SKM-1 (cell line): ENCODE results near the gene JDP2.

ENCODE experiments used
- DNase-seq: peaks from one replicate; lab custom pipeline; 2025; ENCODE audit not compliant: unreplicated experiment; lab: John Stamatoyannopoulos, UW

Gene JDP2

DNA sequence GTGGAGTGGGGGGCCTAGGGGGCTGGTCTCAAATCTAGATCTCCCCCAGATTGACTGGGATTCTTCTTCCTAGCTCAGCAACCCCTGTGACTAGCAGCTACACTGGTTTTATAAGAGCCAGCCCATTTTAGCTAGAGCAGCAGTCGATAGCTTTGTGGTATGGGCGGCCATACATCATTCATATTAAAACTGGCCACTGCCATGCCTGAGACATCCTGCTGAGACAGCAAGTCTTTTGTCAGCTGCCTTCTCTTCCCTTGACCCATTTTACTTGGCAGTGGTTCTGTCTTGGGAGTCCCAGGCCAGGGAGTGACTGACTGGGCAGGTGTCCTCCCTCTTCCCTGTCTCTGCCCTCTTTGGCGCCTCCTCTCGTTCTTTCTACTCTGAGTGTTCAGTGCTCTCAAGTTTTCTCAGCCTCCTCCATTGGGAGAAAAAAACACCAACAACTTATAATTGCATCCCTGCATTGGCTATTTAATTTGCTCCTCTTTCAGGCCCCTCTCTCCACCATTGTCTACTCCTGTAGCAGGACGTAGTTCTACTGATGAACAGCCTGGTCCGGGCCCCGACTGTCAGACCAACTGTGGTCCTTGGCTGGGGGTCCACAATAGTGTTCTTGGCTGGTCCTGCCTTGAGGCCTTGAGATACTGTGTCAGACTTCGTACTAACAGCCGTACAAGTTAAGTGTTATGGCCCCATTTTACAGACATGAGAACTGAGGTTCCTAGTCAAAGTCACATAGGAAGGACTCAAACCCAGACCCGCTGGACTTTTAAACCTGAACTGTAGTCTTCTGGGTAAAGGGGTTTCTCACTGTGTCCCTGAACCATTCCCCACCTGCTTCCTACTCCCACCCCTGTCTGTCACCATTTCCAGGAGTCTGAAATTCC is 18.3 kb upstream of the JDP2 start:
- no peak for DNase-seq

DNA sequence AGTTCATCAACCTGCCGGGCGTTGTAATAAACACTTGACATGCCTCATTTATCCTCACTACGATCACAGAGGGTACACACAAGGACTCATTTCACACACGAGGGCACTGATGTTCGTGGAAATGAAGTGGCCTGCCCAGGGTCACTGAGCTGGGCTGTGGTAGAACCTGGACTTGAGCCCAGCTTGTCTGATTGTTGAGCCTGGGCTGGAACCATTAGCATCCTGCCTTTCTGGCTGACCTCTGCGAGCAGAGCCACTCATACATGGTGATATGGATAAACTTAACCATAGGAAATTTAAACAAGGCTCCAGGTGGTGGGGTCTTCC is 16.6 kb upstream of the JDP2 start:
- DNase-seq = no peak

DNA sequence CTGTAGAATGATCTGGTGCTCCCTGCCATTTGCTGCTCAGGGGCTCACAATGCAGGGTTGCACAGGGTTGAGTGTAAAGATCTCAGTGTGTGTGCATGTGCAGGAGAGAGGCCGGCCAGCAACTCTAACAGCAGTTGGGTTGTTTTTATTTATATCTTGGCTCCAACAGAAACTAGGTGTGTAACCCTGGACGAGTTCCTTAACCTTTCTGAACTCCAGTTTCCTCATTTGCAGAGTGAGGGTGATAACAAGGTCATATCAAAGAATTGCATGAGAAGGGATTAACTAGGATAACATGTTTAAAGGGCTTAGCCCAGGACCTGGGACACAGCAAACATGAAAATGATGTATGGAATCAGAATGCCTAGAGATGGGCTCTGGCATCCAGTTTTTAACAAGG is 14.8 kb upstream of the JDP2 start:
- DNase-seq = no peak

DNA sequence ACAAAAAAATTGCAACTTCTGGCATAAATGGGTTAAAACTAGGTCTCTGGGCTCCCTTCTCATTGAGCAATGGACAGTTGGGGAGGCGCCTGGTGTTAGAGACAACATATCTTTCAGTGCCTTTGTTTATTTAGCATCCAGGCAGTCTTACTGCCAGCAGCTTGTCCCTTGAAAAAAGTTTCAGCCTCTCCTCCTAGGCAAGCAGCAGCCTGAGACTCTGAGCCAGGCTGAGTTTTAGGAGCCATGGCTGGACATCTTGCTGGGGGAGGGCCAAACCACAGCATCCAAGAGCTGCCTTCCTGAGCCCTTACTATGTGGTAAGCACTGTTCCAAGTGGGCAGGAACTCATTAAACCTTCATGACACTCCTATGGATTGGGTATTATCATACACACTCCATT is 10.1 kb upstream of the JDP2 start:
- DNase-seq = no peak

DNA sequence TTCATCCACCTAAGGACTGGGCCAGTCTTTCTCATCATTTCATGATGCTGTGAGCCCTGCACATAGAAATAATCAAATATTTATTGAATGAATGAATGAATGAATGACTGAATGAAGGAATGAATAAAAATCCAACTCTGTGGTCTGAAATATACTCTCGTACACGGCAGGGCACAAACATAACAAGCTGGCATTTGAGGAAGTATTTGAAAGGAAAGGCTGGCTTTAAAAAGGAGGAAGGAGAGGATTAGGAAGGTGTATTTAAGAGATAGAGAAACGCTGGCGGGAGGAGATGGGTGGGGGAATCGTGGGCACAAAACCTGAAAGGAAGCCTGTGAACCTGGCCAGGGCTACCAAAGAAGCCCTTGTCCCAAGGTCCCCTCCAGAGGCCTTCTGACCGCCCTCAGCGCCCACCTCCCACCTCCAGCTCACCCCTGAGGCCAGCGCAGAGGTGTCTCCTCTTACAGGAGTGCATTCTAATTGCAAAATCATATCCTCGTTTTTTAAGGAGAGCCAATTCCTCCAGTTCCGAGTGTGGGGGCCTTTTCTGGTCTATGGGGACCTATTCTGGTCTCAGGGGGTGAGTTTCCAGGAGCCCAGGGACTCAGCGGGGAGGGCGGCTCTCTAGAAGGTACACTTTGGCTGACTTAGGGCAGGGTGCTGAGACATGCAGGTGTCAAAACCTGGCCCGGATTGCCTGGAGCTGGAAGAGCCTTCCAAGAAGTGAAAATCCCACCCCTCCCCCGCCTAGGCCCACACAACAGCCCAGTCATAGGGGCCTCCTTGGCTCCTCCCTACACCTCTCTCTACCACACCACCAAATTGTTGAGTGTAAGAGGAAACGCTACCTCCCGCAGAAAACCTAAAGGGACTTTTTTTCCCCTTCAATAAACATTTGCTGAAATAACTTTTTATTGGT is 8.7 kb upstream of the JDP2 start:
- no peak for DNase-seq

DNA sequence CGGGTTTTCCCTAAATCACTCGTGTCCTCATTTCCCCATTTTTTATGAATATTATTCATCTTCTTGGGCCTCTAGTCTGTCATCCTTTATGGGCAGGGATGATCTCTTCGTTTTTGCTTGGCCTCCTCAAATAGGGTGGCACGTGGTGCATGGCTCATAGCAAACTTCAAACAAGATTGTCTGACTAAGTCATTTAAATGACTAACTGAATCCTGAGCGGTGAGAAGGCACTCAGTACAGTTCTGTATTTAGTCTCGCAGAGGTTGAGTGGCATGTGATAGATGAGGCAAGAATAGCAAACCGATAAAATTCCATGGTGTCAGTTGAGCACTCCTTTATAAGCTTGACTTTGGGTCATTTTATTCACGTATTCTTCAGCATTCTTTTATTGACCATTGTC is 5.7 kb upstream of the JDP2 start:
- no peak for DNase-seq

DNA sequence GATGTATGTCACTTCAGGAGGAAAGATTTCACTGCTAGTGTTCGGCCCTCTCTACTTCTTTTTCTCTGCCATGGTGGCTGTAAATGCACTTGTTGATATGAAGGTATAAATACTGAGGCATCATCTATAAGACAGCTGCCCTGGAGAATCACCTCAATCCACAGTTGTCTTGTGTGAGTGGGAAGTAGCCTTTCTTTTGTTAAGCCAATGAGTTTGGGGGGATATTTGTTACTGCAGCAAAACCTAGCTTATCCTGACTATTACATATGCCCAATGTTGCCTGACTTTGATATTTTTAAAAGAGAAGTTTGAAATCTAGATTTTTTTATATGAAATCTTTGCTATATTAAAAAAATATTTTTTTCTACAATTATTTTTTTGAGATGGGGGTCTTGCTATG is 3.3 kb upstream of the JDP2 start:
- no peak for DNase-seq

DNA sequence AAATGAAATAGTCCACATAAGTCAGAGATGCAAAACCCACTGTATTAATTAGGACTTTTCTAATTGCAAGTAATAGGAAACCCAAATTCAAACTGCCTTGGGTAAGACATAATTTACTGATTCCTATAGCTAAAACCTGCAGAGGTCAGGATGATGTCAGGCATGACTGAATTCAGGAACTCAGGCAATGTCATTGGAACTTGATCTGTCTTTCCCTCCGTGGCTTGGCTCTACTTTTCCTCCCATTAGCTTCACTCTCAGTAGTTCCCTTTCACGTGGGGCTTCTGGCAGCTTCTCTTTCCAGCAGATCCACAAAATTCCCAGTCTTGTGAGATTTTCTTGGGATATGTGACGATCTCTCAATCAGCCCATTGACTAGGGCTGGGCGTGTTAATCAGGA is 2.4 kb upstream of the JDP2 start:
- no peak for DNase-seq

DNA sequence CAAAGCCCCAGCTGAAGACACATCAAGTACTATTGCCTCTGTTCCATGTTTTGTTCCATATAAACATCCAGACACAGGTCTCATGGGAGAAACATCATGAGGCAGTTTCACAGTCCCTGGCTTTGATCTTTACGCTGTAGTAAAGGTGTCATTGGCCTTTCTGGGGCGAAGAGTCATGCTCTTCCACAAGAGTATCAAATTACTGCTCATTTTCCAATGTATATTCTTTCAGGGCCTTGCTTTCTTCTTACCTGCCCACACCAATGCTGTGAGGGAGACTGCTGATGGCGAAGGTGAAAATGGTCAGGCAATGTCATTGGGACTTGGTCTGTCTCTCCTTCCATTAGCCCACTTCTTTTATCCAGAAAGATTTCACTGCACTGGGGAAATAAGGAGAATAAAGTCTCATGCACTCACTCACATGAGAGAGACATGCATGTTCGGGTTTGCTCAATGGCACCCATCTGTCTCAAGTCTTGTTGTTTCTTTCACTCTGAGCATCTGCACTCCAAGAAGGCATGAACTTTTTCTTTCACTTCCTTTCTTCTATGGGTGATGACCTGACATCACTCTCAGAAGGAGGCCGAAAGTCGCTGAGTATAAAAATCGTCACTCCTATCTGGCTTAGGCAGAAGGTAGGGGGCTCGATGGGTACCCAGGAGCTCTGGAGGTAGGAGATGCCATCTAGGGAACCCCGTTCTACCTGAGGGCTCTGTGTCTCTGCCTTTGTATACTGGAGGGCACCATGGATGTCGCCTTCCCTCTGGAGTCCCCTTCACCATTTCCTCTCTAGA is 1.3 kb upstream of the JDP2 start:
- DNase-seq = no peak

DNA sequence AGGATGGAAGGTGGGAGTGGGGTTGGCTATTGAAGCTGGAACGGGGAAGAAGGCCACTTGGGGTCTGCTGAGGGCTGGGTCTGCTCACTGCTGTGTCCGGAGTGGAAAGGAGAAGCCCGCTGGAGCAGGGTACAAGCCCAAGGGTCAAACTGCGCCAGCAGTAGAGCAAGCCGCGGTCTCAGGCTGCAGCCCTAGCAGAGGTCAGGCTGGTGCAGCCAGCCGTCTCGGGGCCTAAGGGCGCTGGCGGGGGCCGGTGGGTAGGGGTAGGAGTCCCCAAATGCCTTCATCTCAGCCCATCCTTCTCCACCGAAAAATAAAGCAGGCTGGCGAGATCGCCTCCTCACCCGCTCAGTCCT is 718 bp upstream of the JDP2 start:
- DNase-seq = no peak

DNA sequence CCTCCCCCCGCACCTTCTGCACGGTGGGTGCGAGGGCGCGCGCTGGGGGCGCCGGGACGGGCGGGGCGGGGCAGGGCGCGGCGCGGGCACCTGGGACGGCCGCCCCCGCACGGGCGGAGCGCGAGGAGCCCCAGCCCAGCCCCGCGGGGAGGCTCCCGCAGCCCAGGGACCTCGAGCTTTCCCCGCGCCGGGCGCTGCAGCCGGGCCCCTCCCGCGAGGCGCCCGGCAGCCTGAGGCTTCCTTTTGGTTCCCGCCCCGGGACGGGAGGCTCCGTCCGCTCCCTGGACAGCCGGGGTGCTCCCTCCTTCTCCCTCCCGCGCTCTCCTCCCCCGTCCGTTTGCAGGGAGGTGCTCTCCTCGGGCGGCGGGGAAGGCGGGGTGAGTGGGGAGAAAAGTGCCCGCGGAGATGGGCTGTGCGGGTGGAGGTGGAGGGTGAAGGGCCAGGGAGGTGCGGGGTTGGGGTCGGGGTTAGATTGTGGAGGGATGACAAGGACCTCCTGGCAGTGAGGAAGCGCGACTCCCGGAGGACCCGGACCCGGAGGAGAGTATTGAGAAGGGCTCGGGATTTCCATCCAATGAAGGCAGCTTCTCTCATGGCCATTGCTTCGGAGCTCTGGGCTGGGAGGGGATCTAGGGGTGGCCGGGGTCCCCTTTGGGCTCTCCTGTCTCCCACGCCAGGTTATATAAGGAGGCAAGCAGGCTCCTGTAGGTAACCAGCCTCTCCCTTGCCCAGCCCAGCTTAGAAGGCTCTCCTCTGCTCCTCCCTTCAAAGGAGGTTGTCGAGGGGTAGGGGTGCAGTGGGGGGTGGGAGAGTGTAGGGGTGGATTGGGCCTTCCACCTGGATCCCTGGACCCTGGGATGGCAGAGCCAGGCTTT is 645 bp downstream of the JDP2 start:
- DNase-seq = no peak

DNA sequence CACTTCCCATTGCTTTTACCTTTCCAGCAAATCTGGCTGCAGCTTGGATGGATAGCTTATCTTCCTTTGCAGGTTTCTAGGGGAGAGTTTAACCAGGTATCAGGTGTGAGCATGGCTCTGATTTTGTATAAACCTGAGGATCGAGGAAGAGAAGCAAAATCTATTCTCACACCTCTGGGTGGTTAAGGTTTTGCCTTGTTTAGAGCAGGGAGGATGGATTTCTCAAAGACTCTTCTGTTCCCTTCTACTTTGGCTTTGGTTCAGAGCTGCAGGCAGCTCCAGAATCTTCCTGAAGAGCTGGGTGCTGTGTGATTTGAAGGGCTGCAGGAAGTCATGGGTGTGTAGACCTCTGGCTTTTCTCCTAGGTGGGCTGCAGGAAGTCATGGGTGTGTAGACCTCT is 1.7 kb downstream of the JDP2 start:
- DNase-seq = no peak

DNA sequence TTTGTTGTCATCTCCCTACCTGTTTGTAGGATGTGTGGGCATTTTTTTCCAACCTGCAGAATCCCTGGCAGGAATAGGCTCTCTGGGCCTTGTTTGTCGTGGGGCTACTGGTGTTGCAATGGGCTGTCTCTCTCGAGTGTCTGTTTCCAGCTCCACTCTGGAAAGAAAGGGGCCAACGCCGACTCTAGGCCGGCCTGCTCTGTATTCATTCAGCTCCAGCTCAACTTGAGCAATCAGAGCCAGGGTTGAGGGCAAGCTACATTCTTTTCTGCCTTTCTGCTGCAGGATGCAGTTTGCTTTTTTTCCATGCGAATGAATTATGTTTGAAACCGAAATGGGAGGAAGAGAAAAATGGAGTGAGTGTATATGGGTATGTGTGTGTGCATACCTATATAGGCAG is 2.3 kb downstream of the JDP2 start:
- no peak for DNase-seq

DNA sequence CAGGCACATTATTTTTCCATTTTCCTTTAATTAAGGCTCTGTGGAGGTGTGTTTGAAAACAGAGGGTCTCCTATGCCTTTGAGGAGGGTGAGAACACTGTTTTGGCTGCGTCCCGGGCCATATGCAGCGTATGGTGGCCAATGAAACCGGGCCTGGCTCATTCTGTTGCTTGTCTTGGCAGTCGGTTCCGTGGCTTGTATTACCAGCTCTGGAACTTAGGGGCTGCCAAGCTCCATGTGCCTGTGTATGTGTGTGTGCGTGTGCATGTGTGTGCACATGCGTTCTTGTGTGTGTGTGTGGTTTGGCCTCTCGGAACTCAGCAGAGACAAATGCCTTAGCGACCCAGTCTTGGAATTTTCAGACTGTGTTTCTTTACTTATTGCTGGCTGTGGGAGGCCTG is 2.7 kb downstream of the JDP2 start:
- no peak for DNase-seq

DNA sequence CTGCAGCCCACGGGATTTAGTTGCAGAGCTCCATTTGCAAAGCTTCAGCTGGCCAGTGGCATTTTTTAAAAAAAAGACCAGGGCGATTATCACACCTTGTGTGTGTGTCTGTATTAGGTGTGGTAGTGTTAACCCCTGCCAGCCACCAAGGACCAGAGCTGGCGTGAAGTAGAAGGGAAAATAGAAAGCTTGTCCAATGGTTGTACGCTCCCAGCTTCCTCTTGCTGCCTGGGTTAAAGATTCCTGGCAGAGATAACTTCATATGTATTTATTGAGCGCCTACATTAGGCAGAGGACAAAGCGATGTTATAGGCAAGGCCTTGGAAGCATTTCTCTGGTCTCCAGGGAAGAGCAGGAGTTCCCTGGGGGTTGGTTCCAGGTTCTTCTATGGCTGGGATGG is 3.2 kb downstream of the JDP2 start:
- no peak for DNase-seq

DNA sequence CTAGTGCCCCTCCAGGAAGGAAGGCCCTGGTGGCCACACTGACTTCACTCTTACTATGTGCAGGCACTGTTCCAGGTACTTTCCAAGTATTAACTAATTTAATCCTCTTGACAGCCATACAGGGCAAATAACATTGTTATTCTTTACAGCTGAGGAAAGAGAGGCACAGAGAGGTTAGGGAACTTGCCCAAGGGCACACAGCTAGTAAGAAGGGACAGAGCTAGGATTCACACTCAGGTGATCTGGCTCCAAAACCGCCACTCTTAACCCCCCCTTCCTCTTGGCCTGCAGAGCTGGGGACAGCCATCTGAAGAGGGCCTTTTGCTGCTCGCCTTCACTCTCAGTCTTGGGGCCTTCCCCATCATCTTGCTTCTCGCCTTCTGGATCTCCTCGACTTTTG is 4.0 kb downstream of the JDP2 start:
- no peak for DNase-seq

DNA sequence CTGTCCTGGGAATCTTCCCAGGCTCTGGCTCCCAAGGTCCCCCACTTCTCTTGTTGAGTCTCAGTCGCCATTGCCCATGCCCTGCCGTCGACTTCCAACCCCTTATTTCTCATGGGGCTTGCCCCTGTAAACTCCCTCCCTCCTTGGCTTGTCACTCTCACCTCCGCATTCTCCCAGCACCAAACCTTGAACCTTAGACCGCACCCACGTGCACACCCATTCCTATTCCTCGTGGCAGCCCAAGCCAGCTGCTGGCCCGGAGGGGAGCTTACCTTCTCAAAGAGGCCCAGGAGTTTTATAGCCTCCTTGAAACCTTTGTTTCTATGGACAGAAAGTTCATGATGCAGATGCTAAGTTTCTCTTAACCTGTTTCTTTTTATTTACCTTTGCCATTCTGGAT is 4.6 kb downstream of the JDP2 start:
- no peak for DNase-seq

DNA sequence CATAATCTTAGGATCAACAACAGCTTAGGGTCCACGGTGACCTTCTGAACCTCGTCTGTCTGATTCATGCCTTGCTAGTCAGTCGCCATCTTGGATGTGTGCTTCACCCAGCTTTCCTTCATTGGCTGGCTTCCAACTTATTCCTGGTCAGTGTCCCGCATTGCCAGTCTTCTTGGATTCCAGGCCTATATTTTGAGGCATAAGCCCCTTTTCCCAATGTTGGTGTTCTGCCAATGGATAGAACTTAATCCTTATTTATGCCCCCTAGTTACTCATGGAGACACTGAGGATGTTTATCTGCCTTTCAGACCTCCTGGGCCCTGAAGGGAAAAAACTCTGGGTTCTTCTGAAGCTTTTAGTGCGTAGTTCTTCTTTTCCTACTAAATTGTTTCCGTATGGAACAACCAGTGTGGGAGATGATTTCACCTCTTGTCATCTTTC is 5.8 kb downstream of the JDP2 start:
- no peak for DNase-seq

DNA sequence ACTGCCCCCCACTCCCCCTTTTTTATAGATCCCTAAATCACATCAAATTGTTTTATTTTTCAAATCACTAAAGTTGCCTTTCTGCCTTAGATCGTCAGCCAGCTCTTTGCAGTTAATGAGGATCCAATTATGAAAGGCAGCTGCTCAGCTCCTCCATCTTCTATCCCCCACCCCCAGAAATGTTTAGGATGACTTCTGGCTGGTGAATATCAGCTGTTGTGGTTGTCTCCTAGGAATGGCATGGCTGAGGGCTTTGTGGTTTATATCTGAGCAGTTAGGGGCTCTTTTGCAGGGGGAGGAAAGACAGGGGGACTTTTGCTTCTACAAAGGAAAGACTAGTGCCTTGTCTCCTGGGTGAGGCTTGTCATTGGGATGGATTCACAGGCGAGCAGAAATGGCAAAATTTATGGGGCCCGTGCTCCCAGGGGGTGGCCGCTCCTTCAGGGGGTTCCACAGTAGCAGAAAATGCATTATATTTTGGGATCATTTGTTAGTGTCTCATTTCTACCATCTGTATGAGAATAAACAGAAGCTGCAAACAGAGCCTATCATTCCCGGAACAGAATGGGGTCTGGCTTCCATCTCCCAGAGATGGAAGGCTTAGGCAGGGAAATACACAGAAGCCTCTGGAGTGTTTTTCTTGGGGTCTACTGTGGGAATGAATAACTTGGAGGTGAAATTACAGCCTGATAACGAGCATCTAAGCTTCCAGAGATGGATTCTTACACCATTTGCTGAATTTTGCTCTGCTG is 6.5 kb downstream of the JDP2 start:
- DNase-seq = no peak

DNA sequence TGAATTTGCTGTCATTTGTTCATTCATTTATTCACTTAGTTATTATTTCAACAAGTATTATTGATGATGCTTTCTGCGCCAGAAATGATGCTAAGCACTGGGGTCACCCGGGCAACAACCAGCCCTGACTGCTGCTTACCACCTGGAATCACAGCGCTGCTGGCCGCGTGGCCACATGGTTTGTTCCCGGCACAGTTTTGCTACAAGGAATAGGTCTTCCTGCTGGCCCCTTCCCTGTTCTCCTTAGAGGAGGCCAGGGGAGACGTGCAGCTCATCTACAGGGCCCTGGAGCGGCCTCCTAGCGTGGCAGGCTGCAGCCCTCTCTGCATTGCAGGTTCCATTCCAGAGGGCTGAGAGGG is 7.0 kb downstream of the JDP2 start:
- DNase-seq = no peak
